ENCODE measurements around the gene GALNT17.

- TF ChIP-seq POLR2A (IDR thresholded peaks at IDR 0.05) (no peak), CTCF (IDR thresholded peaks at IDR 0.05) (no peak), POLR2AphosphoS5 (IDR thresholded peaks at IDR 0.05) (no peak)
These were observed 311.2 kb downstream of the GALNT17 start for GRCh38 chr7:71443191-71443530.

Measured in upper lobe of left lung (tissue), 4 donors.